ENCODE results near the gene C11orf52. TPM values are rescaled to one million over a fixed set of nuclear protein-coding genes. Genes with fewer than 3 reads are reported as not detected.
A peak's percentile ranks its signal among the peaks of the same experiment; 100 is the strongest.

C11orf52 gene
- total and polyA plus RNA-seq, 2 of the 13 experiments (the other 11 are each of a cell fraction or from before 2014, with no cell fraction given) = 7.4 to 11.0 TPM

DNA sequence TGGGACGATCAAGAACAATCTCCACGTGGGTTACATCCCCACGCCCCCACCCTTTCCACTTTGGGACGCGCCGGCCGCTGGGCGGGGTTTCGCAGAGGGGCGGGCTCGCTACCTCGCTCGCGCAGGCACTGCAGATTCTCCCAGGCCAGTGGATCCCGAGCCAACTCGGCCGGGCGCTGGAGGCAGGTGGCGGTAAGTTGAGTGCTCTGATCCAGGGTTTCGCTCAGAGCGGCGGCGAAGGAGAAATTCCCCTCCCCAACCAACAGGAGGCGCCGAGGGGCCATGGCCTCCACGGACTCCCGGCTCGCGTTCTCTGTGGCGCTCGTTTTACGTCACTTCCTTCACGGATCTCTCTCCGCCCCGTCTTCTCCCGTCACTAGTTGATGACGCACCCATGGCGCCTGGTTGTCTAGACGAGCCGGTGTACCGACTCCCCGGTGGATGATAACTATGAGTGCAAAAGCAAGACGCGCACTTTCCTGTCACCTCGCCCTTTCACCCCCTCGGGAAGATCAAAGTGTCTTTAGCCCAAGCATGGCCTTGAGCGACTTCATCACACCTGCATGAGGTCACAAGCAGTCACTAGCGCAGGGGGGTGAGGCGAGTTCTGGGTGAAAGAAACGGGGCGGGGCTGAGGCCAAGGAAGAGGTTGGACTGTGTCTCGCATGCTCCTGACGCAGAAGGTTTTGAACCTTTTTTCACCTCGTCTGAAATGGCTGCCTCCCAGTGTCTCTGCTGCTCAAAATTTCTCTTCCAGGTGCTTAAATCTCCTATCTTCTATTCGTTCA is 39.7 kb upstream of the C11orf52 start, which contains the start of the genes CFAP68 and FDXACB1 (continued):
- TF ChIP-seq TEF (CRISPR knock-in tag; IDR thresholded peaks at IDR 0.05) = no peak
- peak; percentile 99 for TF ChIP-seq GABPB1 (CRISPR knock-in tag; IDR thresholded peaks at IDR 0.05)
- TF ChIP-seq, protein P1, sequence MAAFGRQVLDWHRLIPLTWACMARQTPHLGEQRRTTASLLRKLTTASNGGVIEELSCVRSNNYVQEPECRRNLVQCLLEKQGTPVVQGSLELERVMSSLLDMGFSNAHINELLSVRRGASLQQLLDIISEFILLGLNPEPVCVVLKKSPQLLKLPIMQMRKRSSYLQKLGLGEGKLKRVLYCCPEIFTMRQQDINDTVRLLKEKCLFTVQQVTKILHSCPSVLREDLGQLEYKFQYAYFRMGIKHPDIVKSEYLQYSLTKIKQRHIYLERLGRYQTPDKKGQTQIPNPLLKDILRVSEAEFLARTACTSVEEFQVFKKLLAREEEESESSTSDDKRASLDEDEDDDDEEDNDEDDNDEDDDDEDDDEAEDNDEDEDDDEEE (CRISPR knock-in tag; IDR thresholded peaks at IDR 0.05) = 0 out of 2 replicates have a peak, but pooled peaks have one; percentile 46
- TF ChIP-seq ATF7-NPFF (CRISPR knock-in tag; IDR thresholded peaks at IDR 0.05; ENCODE audit: low read depth) = peak; percentile 63; the same call in 1 of the 2 replicates
- no peak for TF ChIP-seq CHCHD3 (CRISPR knock-in tag; IDR thresholded peaks at IDR 0.05)
- TF ChIP-seq SMAD3 (CRISPR knock-in tag; IDR thresholded peaks at IDR 0.05) = peak; percentile 91
- TF ChIP-seq, protein P2, sequence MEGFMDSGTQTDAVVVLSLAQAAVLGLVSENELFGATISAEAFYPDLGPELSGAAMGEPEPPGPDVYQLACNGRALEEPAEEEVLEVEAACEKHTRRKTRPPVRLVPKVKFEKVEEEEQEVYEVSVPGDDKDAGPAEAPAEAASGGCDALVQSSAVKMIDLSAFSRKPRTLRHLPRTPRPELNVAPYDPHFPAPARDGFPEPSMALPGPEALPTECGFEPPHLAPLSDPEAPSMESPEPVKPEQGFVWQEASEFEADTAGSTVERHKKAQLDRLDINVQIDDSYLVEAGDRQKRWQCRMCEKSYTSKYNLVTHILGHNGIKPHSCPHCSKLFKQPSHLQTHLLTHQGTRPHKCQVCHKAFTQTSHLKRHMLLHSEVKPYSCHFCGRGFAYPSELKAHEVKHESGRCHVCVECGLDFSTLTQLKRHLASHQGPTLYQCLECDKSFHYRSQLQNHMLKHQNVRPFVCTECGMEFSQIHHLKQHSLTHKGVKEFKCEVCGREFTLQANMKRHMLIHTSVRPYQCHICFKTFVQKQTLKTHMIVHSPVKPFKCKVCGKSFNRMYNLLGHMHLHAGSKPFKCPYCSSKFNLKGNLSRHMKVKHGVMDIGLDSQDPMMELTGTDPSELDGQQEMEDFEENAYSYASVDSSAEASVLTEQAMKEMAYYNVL (CRISPR knock-in tag; IDR thresholded peaks at IDR 0.05; ENCODE audit: borderline replicate concordance) = peak; percentile 57; the same call in 1 of the 2 replicates
- no peak for TF ChIP-seq TMF1 (CRISPR knock-in tag; IDR thresholded peaks at IDR 0.05; ENCODE audit: low read depth)
- peak; percentile 73 for TF ChIP-seq ZNF772 (CRISPR knock-in tag; IDR thresholded peaks at IDR 0.05)
- TF ChIP-seq KMT2A (CRISPR knock-in tag; IDR thresholded peaks at IDR 0.05) = peak; percentile 82
- TF ChIP-seq RAD21 (CRISPR knock-in tag; IDR thresholded peaks at IDR 0.05) = peak; percentile 96
- 0 out of 2 replicates have a peak, but pooled peaks have one; percentile 47 for TF ChIP-seq KLF11 (CRISPR knock-in tag; IDR thresholded peaks at IDR 0.05)
- TF ChIP-seq TAF15 (IDR thresholded peaks at IDR 0.05; ENCODE audit: low read depth, low read length, poor library complexity, severe bottlenecking) = no peak
- peak; percentile 86; the same call in 1 of the 2 replicates for TF ChIP-seq SALL1 (CRISPR knock-in tag; IDR thresholded peaks at IDR 0.05)
- TF ChIP-seq, protein P3, sequence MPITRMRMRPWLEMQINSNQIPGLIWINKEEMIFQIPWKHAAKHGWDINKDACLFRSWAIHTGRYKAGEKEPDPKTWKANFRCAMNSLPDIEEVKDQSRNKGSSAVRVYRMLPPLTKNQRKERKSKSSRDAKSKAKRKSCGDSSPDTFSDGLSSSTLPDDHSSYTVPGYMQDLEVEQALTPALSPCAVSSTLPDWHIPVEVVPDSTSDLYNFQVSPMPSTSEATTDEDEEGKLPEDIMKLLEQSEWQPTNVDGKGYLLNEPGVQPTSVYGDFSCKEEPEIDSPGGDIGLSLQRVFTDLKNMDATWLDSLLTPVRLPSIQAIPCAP (CRISPR knock-in tag; IDR thresholded peaks at IDR 0.05; ENCODE audit: low read depth) = no peak
- TF ChIP-seq, protein P4, sequence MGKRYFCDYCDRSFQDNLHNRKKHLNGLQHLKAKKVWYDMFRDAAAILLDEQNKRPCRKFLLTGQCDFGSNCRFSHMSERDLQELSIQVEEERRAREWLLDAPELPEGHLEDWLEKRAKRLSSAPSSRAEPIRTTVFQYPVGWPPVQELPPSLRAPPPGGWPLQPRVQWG (CRISPR knock-in tag; IDR thresholded peaks at IDR 0.05; ENCODE audit: borderline replicate concordance, low read depth) = no peak
- 0 out of 2 replicates have a peak, but pooled peaks have one; percentile 25 for TF ChIP-seq ZNF121 (CRISPR knock-in tag; IDR thresholded peaks at IDR 0.05)
- TF ChIP-seq ZBTB20 (CRISPR knock-in tag; IDR thresholded peaks at IDR 0.05; ENCODE audit: borderline replicate concordance, low read depth) = peak; percentile 57
- TF ChIP-seq, protein P5, sequence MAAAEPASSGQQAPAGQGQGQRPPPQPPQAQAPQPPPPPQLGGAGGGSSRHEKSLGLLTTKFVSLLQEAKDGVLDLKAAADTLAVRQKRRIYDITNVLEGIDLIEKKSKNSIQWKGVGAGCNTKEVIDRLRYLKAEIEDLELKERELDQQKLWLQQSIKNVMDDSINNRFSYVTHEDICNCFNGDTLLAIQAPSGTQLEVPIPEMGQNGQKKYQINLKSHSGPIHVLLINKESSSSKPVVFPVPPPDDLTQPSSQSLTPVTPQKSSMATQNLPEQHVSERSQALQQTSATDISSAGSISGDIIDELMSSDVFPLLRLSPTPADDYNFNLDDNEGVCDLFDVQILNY (CRISPR knock-in tag; conservative IDR thresholded peaks at IDR 0.05) = peak; percentile 16; the same call in 1 of the 2 replicates
